Transverse colon (tissue), 4 donors: ENCODE results near the gene VMP1. TPM values are rescaled to one million over a fixed set of nuclear protein-coding genes. Genes with fewer than 3 reads are reported as not detected.
"Not testable (repeated sequence)": the region's sequence is repeated elsewhere in the genome, so short reads cannot be mapped to it uniquely, and the experiment has no call there.

ENCODE experiments used
- DNase-seq: peaks from one replicate; pipeline ENCODE4 v3.0.0-alpha.2; 2019
- H3K27ac ChIP-seq, 4 donors: fragments of 200-600 bp; sonication (generic); 2 replicates each; pipeline ENCODE4 v1.5.1; 2016 to 2018; ENCODE audit warnings: inconsistent platforms in 4 of 4
- H3K27me3 ChIP-seq: fragments of 200-600 bp; sonication (generic); 2 replicates; pipeline ENCODE4 v1.5.1; 2017; ENCODE audit warnings: inconsistent platforms
- H3K36me3 ChIP-seq, 4 donors: fragments of 200-600 bp; sonication (generic); 2 replicates each; pipeline ENCODE4 v1.5.1; 2017 to 2019; ENCODE audit warnings: inconsistent platforms in 4 of 4
- H3K4me1 ChIP-seq, 4 donors: fragments of 200-600 bp; sonication (generic); 2 replicates each; pipeline ENCODE4 v1.5.1; 2017 to 2020; ENCODE audit warnings: inconsistent platforms in 4 of 4
- H3K4me3 ChIP-seq, 4 donors: fragments of 200-600 bp; sonication (generic); 1 replicate in 1 of 4; 2 replicates in 3 of 4; pipeline versions ENCODE4 v1.5.1 to v1.6.1; 2017 to 2019; ENCODE audit warnings: inconsistent platforms in 4 of 4
- H3K9me3 ChIP-seq, 2 donors: fragments of 200-600 bp; sonication (generic); 2 replicates each; pipeline ENCODE4 v1.5.1; 2017 to 2019; ENCODE audit warnings: inconsistent platforms in 2 of 2
- EP300 ChIP-seq: sonication (generic); formaldehyde crosslinking; IDR thresholded peaks from one replicate; pipeline ENCODE4 v1.6.1; 2017; ENCODE audit warnings: antibody characterized with exemption, low read depth
- POLR2A ChIP-seq: fragments of 450-650 bp; IDR thresholded peaks from one replicate; pipeline ENCODE4 v1.6.1; 2016; ENCODE audit warnings: antibody characterized with exemption, mild to moderate bottlenecking, moderate library complexity
- POLR2AphosphoS5 ChIP-seq, 3 donors: sonication (generic); formaldehyde crosslinking; IDR thresholded peaks; one replicate each; pipeline ENCODE4 v1.6.1; 2016; ENCODE audit warnings: antibody characterized with exemption in 3 of 3
- WGBS, 2 donors: methylation state at CpG; one replicate each; pipeline ENCODE4 v1.1.5; 2018; ENCODE audit warnings: low coverage in 1 of 2; 5-methylcytosine and 5-hydroxymethylcytosine counted together
- in situ Hi-C, 4 donors: fragments of 200-750 bp; cut with MboI; loops; one replicate each; pipeline versions ENCODE4 v1.15.0 to v1.15.1; 2017; ENCODE audit warnings: low sequenced_read_pairs in 3 of 4, low pct_ligation_motif_present in 1 of 4, low pct_unique_long_range_greater_than_20kb in 1 of 4
- intact Hi-C: fragments of 100-400 bp; cut with DNase I; formaldehyde crosslinking; loops from one replicate; pipeline ENCODE4 v1.15.1; 2023; ENCODE audit warnings: low total_unique reads
- total RNA-seq, 4 donors: library from RNA; depleted of rRNA; stranded (reverse); fragments of >200 nt; gene quantifications; one replicate each; pipeline ENCODE4 v1.1.0, GENCODE V29; 2016
- TF ChIP-seq, protein P1 (sequence below), 5 experiments: fragments of 200-600 bp in 3 of 5; fragments of 450-650 bp in 2 of 5; sonication (generic) in 3 of 5; IDR thresholded peaks; 1 replicate in 2 of 5; 2 replicates in 3 of 5; pipeline ENCODE4 v1.5.1; 2016 to 2017; ENCODE audit warnings: antibody characterized with exemption in 5 of 5, inconsistent platforms in 3 of 5, mild to moderate bottlenecking in 2 of 5, moderate library complexity in 1 of 5

Gene VMP1
- total RNA-seq, 4 donors from 2014 or later: 136 to 547 (median 339) TPM

DNA sequence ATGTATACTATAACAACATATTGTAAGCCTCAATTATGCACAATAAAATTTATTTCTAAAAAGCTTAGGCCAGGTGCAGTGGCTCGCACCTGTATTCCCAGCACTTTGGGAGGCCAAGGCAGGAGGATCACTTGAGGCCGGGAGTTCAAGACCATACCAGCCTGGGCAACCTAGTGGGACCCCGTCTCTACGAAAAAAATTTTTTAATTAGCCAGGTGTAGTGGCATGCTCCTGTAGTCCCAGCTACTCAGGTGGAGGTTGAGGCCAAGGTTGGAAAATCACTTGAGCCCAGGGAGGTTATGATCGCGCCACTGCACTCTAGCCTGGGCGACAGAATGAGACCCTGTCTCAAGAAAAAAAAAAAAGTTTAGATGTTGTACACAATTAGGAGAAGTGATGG lies 45.5 kb downstream of the VMP1 start:
- in situ Hi-C loops: no loop called here
- no peaks in the 10 kb centered on the region for H3K36me3 ChIP-seq
- H3K9me3 ChIP-seq: no peaks in the 10 kb centered on the region
- TF ChIP-seq EP300 (no peak), POLR2AphosphoS5 (IDR thresholded peaks at IDR 0.05) (no peak), POLR2A (no peak)
- TF ChIP-seq, protein P1, sequence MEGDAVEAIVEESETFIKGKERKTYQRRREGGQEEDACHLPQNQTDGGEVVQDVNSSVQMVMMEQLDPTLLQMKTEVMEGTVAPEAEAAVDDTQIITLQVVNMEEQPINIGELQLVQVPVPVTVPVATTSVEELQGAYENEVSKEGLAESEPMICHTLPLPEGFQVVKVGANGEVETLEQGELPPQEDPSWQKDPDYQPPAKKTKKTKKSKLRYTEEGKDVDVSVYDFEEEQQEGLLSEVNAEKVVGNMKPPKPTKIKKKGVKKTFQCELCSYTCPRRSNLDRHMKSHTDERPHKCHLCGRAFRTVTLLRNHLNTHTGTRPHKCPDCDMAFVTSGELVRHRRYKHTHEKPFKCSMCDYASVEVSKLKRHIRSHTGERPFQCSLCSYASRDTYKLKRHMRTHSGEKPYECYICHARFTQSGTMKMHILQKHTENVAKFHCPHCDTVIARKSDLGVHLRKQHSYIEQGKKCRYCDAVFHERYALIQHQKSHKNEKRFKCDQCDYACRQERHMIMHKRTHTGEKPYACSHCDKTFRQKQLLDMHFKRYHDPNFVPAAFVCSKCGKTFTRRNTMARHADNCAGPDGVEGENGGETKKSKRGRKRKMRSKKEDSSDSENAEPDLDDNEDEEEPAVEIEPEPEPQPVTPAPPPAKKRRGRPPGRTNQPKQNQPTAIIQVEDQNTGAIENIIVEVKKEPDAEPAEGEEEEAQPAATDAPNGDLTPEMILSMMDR (IDR thresholded peaks at IDR 0.05): no peak
- no peaks in the 10 kb centered on the region for H3K27me3 ChIP-seq
- H3K4me1 ChIP-seq: peaks cover 6 to 33% (median 14%) of the 10 kb centered on the region in 4 donors
- no peak overlapping the region for H3K4me3 ChIP-seq
- intact Hi-C loops: no loop called here
- peak overlapping the region; percentile 60 to 85 (median 77) for H3K27ac ChIP-seq
- DNase-seq: no peak
- WGBS, 2 donors: 81% methylated on average over 7 of the region's 7 CpGs; no CpG with 5 or more reads in 1 of the 2 donors

DNA sequence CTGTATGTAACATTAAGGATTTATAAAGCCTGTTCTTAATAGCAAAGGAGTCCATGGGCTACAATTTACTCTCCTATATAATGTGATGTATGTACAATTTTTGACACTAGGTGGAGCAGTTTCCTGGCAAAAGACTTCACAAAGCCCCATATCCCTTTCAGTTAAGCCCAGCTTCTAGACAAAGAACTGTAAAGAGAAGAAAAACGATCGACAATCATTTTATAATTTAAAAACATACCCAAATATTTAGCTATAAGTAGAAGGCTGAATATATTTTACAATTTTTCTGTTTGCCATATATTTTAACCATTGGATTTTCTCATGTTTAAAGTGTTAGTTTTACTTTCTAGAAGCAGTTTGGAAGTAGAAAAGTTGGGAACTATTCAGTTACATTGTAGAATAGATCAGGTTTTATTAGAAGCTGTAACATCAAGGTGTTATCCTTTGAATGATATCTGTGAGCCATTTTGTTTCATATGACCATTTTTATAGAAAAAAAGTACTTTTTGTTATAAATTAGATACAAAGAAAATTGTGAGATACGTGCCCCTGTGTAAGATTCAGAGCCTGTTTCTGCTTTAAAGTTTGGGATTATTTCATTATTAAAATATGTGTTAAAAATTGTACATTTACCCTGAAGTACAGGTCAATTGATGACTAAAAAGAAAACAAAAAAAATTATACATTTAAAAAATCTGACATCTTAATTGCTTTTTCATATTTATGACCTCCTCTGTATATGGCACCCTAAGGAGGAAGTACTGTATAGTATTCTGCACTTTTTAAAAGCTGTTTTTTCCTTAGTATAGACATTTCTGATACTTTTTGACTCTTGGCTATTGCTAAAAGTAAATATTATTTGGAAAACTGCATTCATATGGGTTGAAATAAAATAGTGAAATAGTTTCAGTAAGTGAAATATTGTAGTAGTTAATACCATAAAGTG lies 46.3 kb downstream of the VMP1 start:
- intact Hi-C loops: no loop called here
- no peak for DNase-seq
- in situ Hi-C loops: no loop called here

DNA sequence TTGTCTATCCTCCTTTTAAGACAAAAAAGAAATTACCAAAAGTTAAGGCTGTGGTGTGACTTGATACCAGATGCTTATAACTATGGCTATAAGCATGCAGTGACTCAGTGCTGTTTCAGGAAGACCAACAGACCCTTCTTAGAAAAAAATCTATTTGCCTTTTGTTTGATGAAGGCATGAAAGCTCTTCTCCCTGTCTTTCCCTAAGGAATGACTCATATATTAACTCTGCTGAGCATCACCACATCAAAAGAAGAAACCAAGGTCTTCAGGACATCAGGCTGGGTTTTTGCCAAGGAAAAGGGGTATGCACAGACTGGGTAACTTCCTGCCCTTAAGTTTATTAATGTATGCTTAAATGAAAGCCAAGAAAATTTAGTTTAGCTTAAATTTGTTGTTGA lies 47.1 kb downstream of the VMP1 start:
- H3K4me1 ChIP-seq: peaks cover 6 to 27% (median 14%) of the 10 kb centered on the region in 4 donors
- TF ChIP-seq, protein P1 (IDR thresholded peaks at IDR 0.05): no peak
- TF ChIP-seq POLR2AphosphoS5 (IDR thresholded peaks at IDR 0.05): peak in 1 of 3 donors; percentile 10
- intact Hi-C loops: no loop called here
- no peak overlapping the region for H3K4me3 ChIP-seq
- DNase-seq: no peak
- in situ Hi-C loops: no loop called here
- H3K9me3 ChIP-seq: no peaks in the 10 kb centered on the region
- H3K27ac ChIP-seq: peak overlapping the region; percentile 60 to 85 (median 77)
- H3K36me3 ChIP-seq: peaks cover 0 to 6% (median 0%) of the 10 kb centered on the region in 4 donors
- no peaks in the 10 kb centered on the region for H3K27me3 ChIP-seq

More for the DNA sequence above, 46.3 kb downstream of the VMP1 start:
- H3K4me1 ChIP-seq: peaks cover 6 to 32% (median 14%) of the 10 kb centered on the region in 4 donors
- H3K9me3 ChIP-seq: no peaks in the 10 kb centered on the region
- TF ChIP-seq POLR2A (no peak), POLR2AphosphoS5 (IDR thresholded peaks at IDR 0.05) (peak in 2 of 3 donors; percentile 32 to 38), EP300 (no peak)
- TF ChIP-seq, protein P1 (IDR thresholded peaks at IDR 0.05): peak; percentile 67 to 88 (median 70)
- H3K27ac ChIP-seq: peak overlapping the region; percentile 60 to 85 (median 77)
- no peaks in the 10 kb centered on the region for H3K27me3 ChIP-seq
- peak overlapping the region in 1 of 4 donors; percentile 35 for H3K4me3 ChIP-seq
- no peaks in the 10 kb centered on the region for H3K36me3 ChIP-seq
- 18 to 22% methylated on average over 3 of the region's 3 CpGs for WGBS, 2 donors

DNA sequence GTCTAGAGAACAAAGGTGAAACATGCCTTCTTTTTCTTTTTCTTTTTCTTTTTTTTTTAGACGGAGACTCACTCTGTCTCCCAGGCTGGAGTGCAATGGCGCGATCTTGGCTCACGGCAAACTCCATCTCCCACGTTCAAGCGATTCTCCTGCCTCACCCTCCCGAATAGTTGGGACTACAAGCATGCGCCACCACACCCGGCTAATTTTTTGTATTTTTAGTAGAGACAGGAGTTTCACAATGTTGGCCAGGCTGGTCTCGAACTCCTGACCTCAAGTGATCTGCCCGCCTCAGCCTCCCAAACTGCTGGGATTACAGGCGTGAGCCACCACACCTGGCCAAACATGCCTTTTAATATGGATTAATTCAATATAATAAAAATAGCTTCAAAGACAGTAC lies 47.6 kb downstream of the VMP1 start:
- Histone ChIP-seq H3K4me1 (peaks cover 6 to 27% (median 14%) of the 10 kb centered on the region in 4 donors), H3K27ac (peak overlapping the region; percentile 60 to 85 (median 77))
- H3K4me3 ChIP-seq, H3K9me3 ChIP-seq, H3K27me3 ChIP-seq, in situ Hi-C loops, intact Hi-C loops, DNase-seq, H3K36me3 ChIP-seq: not testable (repeated sequence)
- WGBS, 2 donors: 94 to 100% methylated on average over 3 to 12 of the region's 12 CpGs
